ENCODE results near the gene BMP6. TPM values are rescaled to one million over a fixed set of nuclear protein-coding genes. Genes with fewer than 3 reads are reported as not detected.

BMP6 gene
- polyA plus RNA-seq, 3 donors, result not detected

- Histone ChIP-seq H3K27ac (ENCODE audit: low read depth in 1 of 2, low read length in 2 of 2) (no peak overlapping the region), H3K79me2 (ENCODE audit: insufficient read depth, low read length) (no peaks in the 10 kb centered on the region), H3K9me3 (replicated peaks in 1 of 2; ENCODE audit: control insufficient read depth in 1 of 2, insufficient read depth in 1 of 2, low read length in 2 of 2) (peaks cover 7 to 8% of the 10 kb centered on the region in 2 donors), H3K4me2 (replicated peaks; ENCODE audit: extremely low read depth, low read length, poor library complexity, severe bottlenecking) (no peak overlapping the region), H3K36me3 (replicated peaks in 1 of 2; ENCODE audit: control insufficient read depth in 1 of 2, insufficient read depth in 2 of 2, low read length in 2 of 2) (no peaks in the 10 kb centered on the region), H4K20me1 (ENCODE audit: insufficient read depth, low read length) (no peaks in the 10 kb centered on the region), H3K27me3 (ENCODE audit: control insufficient read depth in 2 of 2, insufficient read depth in 2 of 2, low read length in 2 of 2) (no peaks in the 10 kb centered on the region), H3K4me1 (ENCODE audit: control insufficient read depth in 1 of 2, insufficient read depth in 2 of 2, low read length in 2 of 2) (no peaks in the 10 kb centered on the region), H2AFZ (ENCODE audit: insufficient read depth, low read depth, low read length, poor library complexity, severe bottlenecking) (no peak overlapping the region), H3K9ac (ENCODE audit: insufficient read depth, low read length, poor library complexity, severe bottlenecking) (no peak overlapping the region), H3K4me3 (replicated peaks in 1 of 3; ENCODE audit: low read depth in 2 of 3, low read length in 3 of 3) (no peak overlapping the region)
- H3K27ac Mint-ChIP-seq, result no peak overlapping the region
- no peak for TF ChIP-seq CTCF (IDR thresholded peaks at IDR 0.05)
- peaks cover 0 to 2% (median 0%) of the 10 kb centered on the region in 3 donors for H3K27me3 Mint-ChIP-seq (ENCODE audit: low read depth in 3 of 3)
- H3K9me3 Mint-ChIP-seq, result peaks cover 7 to 19% (median 13%) of the 10 kb centered on the region in 7 donors
- intact Hi-C loops (cut with micrococcal nuclease), result no loop called here
- H3K36me3 Mint-ChIP-seq, result peaks cover 0 to 3% of the 10 kb centered on the region in 2 donors
- no peak overlapping the region for H3K4me3 Mint-ChIP-seq
- DNase-seq, result no peak
- 75% methylated on average over 4 of the region's 5 CpGs for WGBS (ENCODE audit: insufficient coverage)
- H3K4me1 Mint-ChIP-seq, result no peaks in the 10 kb centered on the region
These were observed 195.8 kb downstream of the BMP6 start for GRCh38 chr6:7921632-7922092.

- Histone ChIP-seq H3K27me3 (ENCODE audit: control insufficient read depth in 2 of 2, insufficient read depth in 2 of 2, low read length in 2 of 2) (no peaks in the 10 kb centered on the region), H4K20me1 (ENCODE audit: insufficient read depth, low read length) (no peaks in the 10 kb centered on the region), H3K36me3 (replicated peaks in 1 of 2; ENCODE audit: control insufficient read depth in 1 of 2, insufficient read depth in 2 of 2, low read length in 2 of 2) (no peaks in the 10 kb centered on the region), H3K4me3 (replicated peaks in 1 of 3; ENCODE audit: low read depth in 2 of 3, low read length in 3 of 3) (no peak overlapping the region), H3K4me1 (ENCODE audit: control insufficient read depth in 1 of 2, insufficient read depth in 2 of 2, low read length in 2 of 2) (no peaks in the 10 kb centered on the region), H3K4me2 (replicated peaks; ENCODE audit: extremely low read depth, low read length, poor library complexity, severe bottlenecking) (no peak overlapping the region), H3K79me2 (ENCODE audit: insufficient read depth, low read length) (no peaks in the 10 kb centered on the region), H3K9me3 (replicated peaks in 1 of 2; ENCODE audit: control insufficient read depth in 1 of 2, insufficient read depth in 1 of 2, low read length in 2 of 2) (peaks cover 7 to 8% of the 10 kb centered on the region in 2 donors), H3K27ac (ENCODE audit: low read depth in 1 of 2, low read length in 2 of 2) (no peak overlapping the region), H2AFZ (ENCODE audit: insufficient read depth, low read depth, low read length, poor library complexity, severe bottlenecking) (no peak overlapping the region), H3K9ac (ENCODE audit: insufficient read depth, low read length, poor library complexity, severe bottlenecking) (no peak overlapping the region)
- H3K36me3 Mint-ChIP-seq, result peaks cover 0 to 3% of the 10 kb centered on the region in 2 donors
- intact Hi-C loops (cut with micrococcal nuclease), result no loop called here
- H3K27me3 Mint-ChIP-seq (ENCODE audit: low read depth in 3 of 3), result peaks cover 0 to 2% (median 0%) of the 10 kb centered on the region in 3 donors
- H3K9me3 Mint-ChIP-seq, result peaks cover 7 to 19% (median 13%) of the 10 kb centered on the region in 7 donors
- no peak overlapping the region for H3K4me3 Mint-ChIP-seq
- DNase-seq, result no peak
- WGBS (ENCODE audit: insufficient coverage), result no CpG with 5 or more reads among the region's 1 CpG
- H3K27ac Mint-ChIP-seq, result no peak overlapping the region
- no peak for TF ChIP-seq CTCF (IDR thresholded peaks at IDR 0.05)
- no peaks in the 10 kb centered on the region for H3K4me1 Mint-ChIP-seq
These were observed 196.7 kb downstream of the BMP6 start for GRCh38 chr6:7922596-7922995.

All from CD14-positive monocyte (primary cell).